ENCODE data around the gene SLC24A3.
"Not testable (repeated sequence)": the region's sequence is repeated elsewhere in the genome, so short reads cannot be mapped to it uniquely, and the experiment has no call there.

GRCh38 chr20:19639471-19640045, 427.1 kb downstream of the SLC24A3 start:
- TF ChIP-seq, protein P1, sequence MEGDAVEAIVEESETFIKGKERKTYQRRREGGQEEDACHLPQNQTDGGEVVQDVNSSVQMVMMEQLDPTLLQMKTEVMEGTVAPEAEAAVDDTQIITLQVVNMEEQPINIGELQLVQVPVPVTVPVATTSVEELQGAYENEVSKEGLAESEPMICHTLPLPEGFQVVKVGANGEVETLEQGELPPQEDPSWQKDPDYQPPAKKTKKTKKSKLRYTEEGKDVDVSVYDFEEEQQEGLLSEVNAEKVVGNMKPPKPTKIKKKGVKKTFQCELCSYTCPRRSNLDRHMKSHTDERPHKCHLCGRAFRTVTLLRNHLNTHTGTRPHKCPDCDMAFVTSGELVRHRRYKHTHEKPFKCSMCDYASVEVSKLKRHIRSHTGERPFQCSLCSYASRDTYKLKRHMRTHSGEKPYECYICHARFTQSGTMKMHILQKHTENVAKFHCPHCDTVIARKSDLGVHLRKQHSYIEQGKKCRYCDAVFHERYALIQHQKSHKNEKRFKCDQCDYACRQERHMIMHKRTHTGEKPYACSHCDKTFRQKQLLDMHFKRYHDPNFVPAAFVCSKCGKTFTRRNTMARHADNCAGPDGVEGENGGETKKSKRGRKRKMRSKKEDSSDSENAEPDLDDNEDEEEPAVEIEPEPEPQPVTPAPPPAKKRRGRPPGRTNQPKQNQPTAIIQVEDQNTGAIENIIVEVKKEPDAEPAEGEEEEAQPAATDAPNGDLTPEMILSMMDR (optimal IDR thresholded peaks at IDR 0.05 in 1 of 3, IDR thresholded peaks at IDR 0.05 in 1 of 3, conservative IDR thresholded peaks at IDR 0.05 in 1 of 3; ENCODE audit: extremely low read depth in 1 of 3, insufficient read depth in 2 of 3, low read length in 3 of 3), result not testable (repeated sequence)
- TF ChIP-seq EZH2 (IDR thresholded peaks at IDR 0.05; ENCODE audit: low read length), result not testable (repeated sequence)
